IgD-negative memory B cell (primary cell): ENCODE measurements around the gene EXOC4. TPM values are rescaled to one million over a fixed set of nuclear protein-coding genes. Genes with fewer than 3 reads are reported as not detected.
"Not testable (repeated sequence)": the region's sequence is repeated elsewhere in the genome, so short reads cannot be mapped to it uniquely, and the experiment has no call there.

Source experiments
- H3K27ac Mint-ChIP-seq, 3 donors: one replicate each; pipeline ENCODE4 v1.8.0; 2020 to 2022; ENCODE audit warnings: mild to moderate bottlenecking in 3 of 3, mixed read lengths in 3 of 3, moderate library complexity in 1 of 3
- H3K27me3 Mint-ChIP-seq: one replicate; pipeline ENCODE4 v1.8.0; 2021; ENCODE audit warnings: mixed read lengths
- H3K36me3 Mint-ChIP-seq: one replicate; pipeline ENCODE4 v1.8.0; 2020; ENCODE audit warnings: mild to moderate bottlenecking, mixed read lengths
- H3K4me1 Mint-ChIP-seq, 3 donors: one replicate each; pipeline ENCODE4 v1.8.0; 2020 to 2022; ENCODE audit warnings: mixed read lengths in 3 of 3, mild to moderate bottlenecking in 1 of 3
- H3K4me3 Mint-ChIP-seq, 4 donors: one replicate each; pipeline ENCODE4 v1.8.0; 2020 to 2022; ENCODE audit warnings: mild to moderate bottlenecking in 4 of 4, mixed read lengths in 4 of 4, moderate library complexity in 3 of 4
- H3K9me3 Mint-ChIP-seq, 3 donors: one replicate each; pipeline ENCODE4 v1.8.0; 2020 to 2021; ENCODE audit warnings: mixed read lengths in 3 of 3, mild to moderate bottlenecking in 1 of 3
- polyA plus RNA-seq: library from polyadenylated mRNA; unstranded; fragments of 300-500 nt; fragmentation: Illumina TruSeq; gene quantifications from one replicate; pipeline ENCODE4 v1.2.3, GENCODE V29; 2021

The EXOC4 gene
- polyA plus RNA-seq, 1 donor from 2014 or later = 34.5 TPM

- Mint-ChIP-seq H3K9me3 (peaks cover 0 to 3% (median 3%) of the 10 kb centered on the region in 3 donors), H3K4me1 (peaks cover 0 to 4% (median 2%) of the 10 kb centered on the region in 3 donors), H3K36me3 (peaks cover 17% of the 10 kb centered on the region), H3K27me3 (no peaks in the 10 kb centered on the region), H3K4me3 (no peak overlapping the region), H3K27ac (no peak overlapping the region)
Measured at GRCh38 chr7:133315332-133316040, 62.6 kb downstream of the EXOC4 start.

DNA sequence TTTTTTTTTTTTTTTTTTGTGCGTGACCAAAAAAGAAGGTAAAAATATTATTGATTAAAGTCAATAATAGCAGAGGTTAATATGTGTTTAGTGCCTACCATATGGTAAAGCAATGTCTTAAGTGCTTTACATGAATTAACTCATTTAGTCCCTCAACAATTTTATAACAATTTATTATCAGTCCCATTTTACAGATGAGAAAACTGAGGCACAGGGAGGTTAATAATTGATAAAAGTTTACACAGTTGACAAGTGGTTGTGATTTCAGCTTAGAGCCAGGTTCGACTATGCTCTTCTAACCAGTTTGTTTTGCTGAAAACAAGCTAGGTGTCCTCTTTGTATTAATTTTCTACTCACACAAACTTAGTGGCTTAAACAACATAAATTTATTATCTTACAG, 67.0 kb downstream of the EXOC4 start:
- Mint-ChIP-seq H3K4me1 (peaks cover 0 to 9% (median 4%) of the 10 kb centered on the region in 3 donors), H3K9me3 (peaks cover 5 to 17% (median 8%) of the 10 kb centered on the region in 3 donors), H3K36me3 (peaks cover 41% of the 10 kb centered on the region), H3K4me3 (no peak overlapping the region), H3K27me3 (no peaks in the 10 kb centered on the region), H3K27ac (no peak overlapping the region)

DNA sequence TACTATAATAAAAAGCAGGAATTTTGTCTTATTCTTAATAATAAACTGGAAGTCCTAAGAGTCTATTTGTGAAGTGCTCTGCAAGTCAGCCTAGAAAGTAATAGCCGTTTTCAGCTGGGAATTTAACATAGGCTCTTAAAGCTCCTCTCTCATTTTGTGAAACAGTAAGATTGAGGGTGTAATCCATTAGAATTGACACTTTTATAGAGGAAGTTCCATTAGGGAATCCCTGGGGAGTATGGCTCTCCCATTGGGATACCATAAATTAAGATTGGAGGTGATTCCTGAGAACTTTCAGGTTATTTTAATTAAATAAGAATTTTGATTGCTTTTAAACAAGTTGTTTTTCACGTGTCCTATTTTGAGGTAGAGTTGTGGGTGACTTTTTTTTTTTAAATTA, 68.0 kb downstream of the EXOC4 start:
- H3K27me3 Mint-ChIP-seq = no peaks in the 10 kb centered on the region
- no peak overlapping the region for H3K4me3 Mint-ChIP-seq
- H3K4me1 Mint-ChIP-seq = peaks cover 0 to 12% (median 3%) of the 10 kb centered on the region in 3 donors
- H3K9me3 Mint-ChIP-seq = peaks cover 5 to 17% (median 11%) of the 10 kb centered on the region in 3 donors
- H3K36me3 Mint-ChIP-seq = peaks cover 50% of the 10 kb centered on the region
- no peak overlapping the region for H3K27ac Mint-ChIP-seq

DNA sequence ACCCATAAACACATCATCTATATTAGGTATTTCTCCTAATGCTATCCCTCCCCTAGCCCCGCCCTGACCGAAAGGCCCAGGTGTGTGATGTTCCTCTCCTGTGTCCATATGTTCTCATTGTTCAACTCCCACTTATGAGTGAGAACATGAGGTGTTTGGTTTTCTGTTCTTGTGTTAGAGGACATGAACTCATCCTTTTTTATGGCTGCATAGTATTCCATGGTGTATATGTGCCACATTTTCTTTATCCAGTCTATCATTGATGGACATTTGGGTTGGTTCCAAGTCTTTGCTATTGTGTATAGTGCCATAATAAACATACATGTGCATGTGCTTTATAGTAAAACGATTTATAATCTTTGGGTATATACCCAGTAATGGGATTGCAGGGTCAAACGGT, 68.5 kb downstream of the EXOC4 start:
- not testable (repeated sequence) for H3K27ac Mint-ChIP-seq, H3K4me3 Mint-ChIP-seq, H3K27me3 Mint-ChIP-seq
- peaks cover 0 to 12% (median 3%) of the 10 kb centered on the region in 3 donors for H3K4me1 Mint-ChIP-seq
- H3K36me3 Mint-ChIP-seq = peaks cover 50% of the 10 kb centered on the region
- H3K9me3 Mint-ChIP-seq = peaks cover 5 to 17% (median 11%) of the 10 kb centered on the region in 3 donors

- Mint-ChIP-seq H3K4me1 (peaks cover 6 to 14% (median 9%) of the 10 kb centered on the region in 3 donors), H3K36me3 (peaks cover 56% of the 10 kb centered on the region)
- not testable (repeated sequence) for H3K27ac Mint-ChIP-seq, H3K4me3 Mint-ChIP-seq, H3K9me3 Mint-ChIP-seq, H3K27me3 Mint-ChIP-seq
Measured at GRCh38 chr7:133326745-133327144, 73.9 kb downstream of the EXOC4 start.

DNA sequence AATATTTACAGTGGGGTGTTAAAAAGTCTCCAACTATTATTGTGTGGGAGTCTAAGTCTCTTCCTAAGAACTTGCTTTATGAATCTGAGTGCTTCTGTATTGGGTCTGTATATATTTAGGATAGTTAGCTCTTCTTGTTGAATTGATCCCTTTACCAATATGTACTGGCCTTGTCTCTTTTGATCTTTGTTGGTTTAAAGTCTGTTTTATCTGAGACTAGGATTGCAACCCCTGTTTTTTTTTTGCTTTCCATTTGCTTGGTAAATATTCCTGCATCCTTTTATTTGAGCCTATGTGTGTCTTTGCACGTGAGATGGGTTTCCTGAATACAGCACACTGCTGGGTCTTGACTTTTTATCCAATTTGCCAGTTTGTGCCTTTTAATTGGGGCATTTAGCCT, 75.1 kb downstream of the EXOC4 start:
- H3K27me3 Mint-ChIP-seq, H3K27ac Mint-ChIP-seq, H3K9me3 Mint-ChIP-seq, H3K4me3 Mint-ChIP-seq: not testable (repeated sequence)
- peaks cover 6 to 11% (median 9%) of the 10 kb centered on the region in 3 donors for H3K4me1 Mint-ChIP-seq
- peaks cover 53% of the 10 kb centered on the region for H3K36me3 Mint-ChIP-seq

GRCh38 chr7:133330085-133330484, 77.2 kb downstream of the EXOC4 start:
- Mint-ChIP-seq H3K27me3 (no peaks in the 10 kb centered on the region), H3K4me1 (peaks cover 3 to 9% (median 6%) of the 10 kb centered on the region in 3 donors), H3K36me3 (peaks cover 36% of the 10 kb centered on the region), H3K9me3 (peaks cover 0 to 6% (median under 1%) of the 10 kb centered on the region in 3 donors), H3K4me3 (no peak overlapping the region), H3K27ac (no peak overlapping the region)

DNA sequence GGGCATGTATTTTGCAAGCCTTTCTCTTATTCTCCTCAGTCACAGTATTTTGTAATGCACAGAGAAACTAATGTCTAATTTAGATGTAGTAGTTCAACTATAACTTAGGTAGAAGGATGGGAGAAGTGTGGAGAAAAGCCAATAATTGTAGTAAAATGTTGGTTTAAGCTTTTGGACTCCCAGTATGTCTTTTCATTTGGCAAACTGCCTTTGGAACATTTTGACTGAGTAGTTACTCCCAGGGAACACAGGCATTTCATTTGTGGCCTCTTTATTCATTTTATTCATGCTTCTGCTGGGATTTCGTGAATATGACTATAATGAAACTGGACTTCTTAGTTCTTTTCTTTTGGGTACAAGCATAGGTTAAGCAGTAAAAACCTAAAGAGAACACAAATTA, 79.0 kb downstream of the EXOC4 start:
- no peak overlapping the region for H3K4me3 Mint-ChIP-seq
- peaks cover 0 to 9% (median 7%) of the 10 kb centered on the region in 3 donors for H3K9me3 Mint-ChIP-seq
- peaks cover 2 to 9% (median 6%) of the 10 kb centered on the region in 3 donors for H3K4me1 Mint-ChIP-seq
- no peaks in the 10 kb centered on the region for H3K27me3 Mint-ChIP-seq
- H3K36me3 Mint-ChIP-seq = peaks cover 32% of the 10 kb centered on the region
- H3K27ac Mint-ChIP-seq = no peak overlapping the region

- H3K4me1 Mint-ChIP-seq = no peaks in the 10 kb centered on the region
- peaks cover 43% of the 10 kb centered on the region for H3K36me3 Mint-ChIP-seq
- peak overlapping the region in 1 of 3 donors; percentile 0 for H3K27ac Mint-ChIP-seq
- H3K4me3 Mint-ChIP-seq = no peak overlapping the region
- peaks cover 13 to 45% (median 25%) of the 10 kb centered on the region in 3 donors for H3K9me3 Mint-ChIP-seq
- no peaks in the 10 kb centered on the region for H3K27me3 Mint-ChIP-seq
Measured at GRCh38 chr7:133339772-133340171, 86.9 kb downstream of the EXOC4 start.

DNA sequence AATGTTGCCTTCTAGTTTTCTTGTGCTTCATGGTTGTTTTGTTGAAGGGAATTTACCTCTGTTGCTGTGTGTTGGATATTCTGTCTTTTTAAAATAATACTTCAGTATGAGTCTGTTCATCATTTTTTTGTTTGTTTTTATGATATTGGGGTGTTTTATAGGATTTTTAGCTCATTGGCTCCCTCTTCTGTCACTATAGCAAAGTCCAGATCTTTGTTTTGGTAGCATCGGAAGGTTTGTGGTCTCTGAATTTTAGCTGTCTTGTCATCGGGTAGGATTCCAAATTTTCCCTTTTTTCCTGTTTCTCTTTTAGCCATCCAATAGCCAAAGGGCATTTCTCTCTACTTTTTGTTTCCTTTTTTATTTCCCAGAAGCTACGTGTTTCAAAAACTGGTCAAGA, 91.4 kb downstream of the EXOC4 start:
- Mint-ChIP-seq H3K27ac (no peak overlapping the region), H3K9me3 (peaks cover 6 to 38% (median 22%) of the 10 kb centered on the region in 3 donors), H3K4me3 (peak overlapping the region in 1 of 4 donors; percentile 43), H3K4me1 (peaks cover 0 to 8% (median 2%) of the 10 kb centered on the region in 3 donors), H3K36me3 (peaks cover 36% of the 10 kb centered on the region), H3K27me3 (no peaks in the 10 kb centered on the region)

GRCh38 chr7:133345690-133346421, 93.0 kb downstream of the EXOC4 start:
- H3K36me3 Mint-ChIP-seq = peaks cover 27% of the 10 kb centered on the region
- H3K4me3 Mint-ChIP-seq = no peak overlapping the region
- peaks cover 0 to 12% (median 2%) of the 10 kb centered on the region in 3 donors for H3K4me1 Mint-ChIP-seq
- no peak overlapping the region for H3K27ac Mint-ChIP-seq
- no peaks in the 10 kb centered on the region for H3K27me3 Mint-ChIP-seq
- peaks cover 8 to 35% (median 10%) of the 10 kb centered on the region in 3 donors for H3K9me3 Mint-ChIP-seq

DNA sequence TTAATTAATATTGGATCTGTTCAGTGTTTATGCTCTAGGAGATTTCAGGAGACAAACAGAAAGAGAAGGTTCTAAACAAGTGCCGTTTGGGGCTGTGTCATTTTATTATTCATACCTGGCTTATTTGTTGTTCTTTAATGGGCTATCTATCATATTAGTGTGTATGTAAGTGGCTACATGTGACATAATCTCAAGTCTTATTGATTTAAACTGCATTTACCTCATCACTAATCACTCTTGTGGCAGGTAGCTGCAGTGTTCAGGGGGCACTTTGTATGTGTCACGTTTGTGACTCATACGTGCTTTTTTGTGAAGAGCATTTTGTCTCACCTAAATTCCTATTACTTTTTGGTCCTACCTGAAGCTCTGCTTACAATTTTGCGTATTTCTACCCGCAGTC, 95.4 kb downstream of the EXOC4 start:
- Mint-ChIP-seq H3K27ac (no peak overlapping the region), H3K4me1 (peaks cover 0 to 12% (median 2%) of the 10 kb centered on the region in 3 donors), H3K4me3 (peak overlapping the region in 1 of 4 donors; percentile 40), H3K9me3 (peaks cover 3 to 34% (median 4%) of the 10 kb centered on the region in 3 donors), H3K36me3 (peaks cover 11% of the 10 kb centered on the region), H3K27me3 (no peaks in the 10 kb centered on the region)

DNA sequence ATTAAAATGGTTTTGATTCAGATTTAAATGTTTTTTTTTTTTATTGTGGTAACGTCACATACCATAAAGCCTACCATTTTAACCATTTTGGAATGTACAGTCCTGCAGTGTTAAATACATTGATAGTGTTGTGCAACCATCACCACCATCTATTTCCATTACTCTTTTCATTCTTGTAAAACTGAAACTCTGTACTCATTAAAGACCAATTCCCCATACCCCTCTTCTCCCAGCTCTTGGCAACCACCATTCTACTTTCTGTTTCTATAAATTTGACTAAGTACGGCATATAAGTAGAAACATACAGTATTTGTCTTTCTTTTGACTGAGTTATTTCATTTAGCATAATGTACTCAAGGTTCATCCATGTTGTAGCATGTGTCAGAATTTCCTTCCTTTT, 96.2 kb downstream of the EXOC4 start:
- Mint-ChIP-seq H3K36me3 (peaks cover 11% of the 10 kb centered on the region), H3K9me3 (peaks cover 6 to 40% (median 9%) of the 10 kb centered on the region in 3 donors), H3K4me3 (no peak overlapping the region), H3K27ac (no peak overlapping the region), H3K4me1 (peaks cover 0 to 12% (median 2%) of the 10 kb centered on the region in 3 donors), H3K27me3 (no peaks in the 10 kb centered on the region)

DNA sequence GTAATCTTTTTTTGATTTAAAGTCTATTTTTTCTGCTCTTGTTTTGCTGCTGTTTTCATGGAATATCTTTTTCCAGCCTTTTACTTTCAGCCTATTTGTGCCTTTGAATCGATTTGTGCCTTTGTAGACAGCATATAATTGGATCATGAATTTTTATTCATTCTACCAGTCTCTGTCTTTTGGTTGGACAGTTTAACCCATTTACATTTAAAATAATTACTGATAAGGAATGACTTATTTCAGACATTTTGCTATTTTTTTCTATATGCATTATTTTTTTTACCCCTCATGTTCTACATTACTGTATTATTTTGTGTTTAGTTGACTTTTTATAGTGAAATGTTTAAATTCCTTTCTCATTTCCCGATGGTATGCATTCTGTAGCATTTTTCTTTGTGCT, 99.6 kb downstream of the EXOC4 start:
- Mint-ChIP-seq H3K27me3 (no peaks in the 10 kb centered on the region), H3K4me1 (peaks cover 0 to 12% (median 0%) of the 10 kb centered on the region in 3 donors), H3K9me3 (peaks cover 6 to 40% (median 10%) of the 10 kb centered on the region in 3 donors), H3K4me3 (no peak overlapping the region), H3K27ac (no peak overlapping the region), H3K36me3 (peaks cover 15% of the 10 kb centered on the region)

GRCh38 chr7:133353775-133354174, 100.9 kb downstream of the EXOC4 start:
- Mint-ChIP-seq H3K4me3 (no peak overlapping the region), H3K27me3 (no peaks in the 10 kb centered on the region), H3K27ac (no peak overlapping the region), H3K36me3 (peaks cover 15% of the 10 kb centered on the region), H3K4me1 (peaks cover 0 to 6% (median 0%) of the 10 kb centered on the region in 3 donors), H3K9me3 (peaks cover 6 to 40% (median 10%) of the 10 kb centered on the region in 3 donors)
